H1 (cell line): ENCODE data around the gene HTR3A. TPM values are rescaled to one million over a fixed set of nuclear protein-coding genes. Genes with fewer than 3 reads are reported as not detected.

Source experiments
- CTCF ChIA-PET: fragments of 300-600 bp; sonication (Branson Sonifier 250); formaldehyde crosslinking; loops from one replicate; lab custom pipeline; 2021; ENCODE audit not compliant: partially characterized antibody; lab: Charles Lee
- POLR2A ChIA-PET: fragments of 300-600 bp; sonication (Branson Sonifier 250); formaldehyde crosslinking; loops from one replicate; lab custom pipeline; 2021; ENCODE audit warnings: inconsistent platforms; ENCODE audit not compliant: partially characterized antibody; lab: Charles Lee
- DNase-seq, 2 experiments: peaks; one replicate each; pipeline versions ENCODE4 v3.0.0 to v3.0.0-alpha.2; 2010 to 2022; ENCODE audit warnings: low spot score in 2 of 2, low read depth in 1 of 2, mixed read lengths in 1 of 2
- FAIRE-seq: peaks from 2 replicates; lab custom pipeline; 2011; peaks lifted over from hg19 to GRCh38; lab: Jason Lieb, UNC
- H2AFZ ChIP-seq: 2 replicates; pipeline ENCODE4 v1.8.1; 2012; ENCODE audit warnings: low read length, inconsistent platforms
- H2AK5ac ChIP-seq: 2 replicates; pipeline ENCODE4 v1.6.1; 2013; ENCODE audit warnings: low read depth, low read length
- H2BK120ac ChIP-seq: replicated peaks from 2 replicates; pipeline ENCODE3; 2013; ENCODE audit warnings: low read depth, low read length, inconsistent platforms
- H2BK12ac ChIP-seq: 2 replicates; pipeline ENCODE4 v1.6.1; 2013; ENCODE audit warnings: low read depth, low read length
- H2BK15ac ChIP-seq: 2 replicates; pipeline ENCODE4 v1.6.1; 2013; ENCODE audit warnings: low read length
- H2BK20ac ChIP-seq: 2 replicates; pipeline ENCODE4 v1.6.1; 2013; ENCODE audit warnings: low read length
- H2BK5ac ChIP-seq: 2 replicates; pipeline ENCODE4 v1.6.1; 2013; ENCODE audit warnings: low read depth, low read length
- H3K14ac ChIP-seq: 2 replicates; pipeline ENCODE4 v1.6.1; 2013; ENCODE audit warnings: inconsistent platforms; ENCODE audit not compliant: insufficient read length
- H3K18ac ChIP-seq: 2 replicates; pipeline ENCODE4 v1.6.1; 2013; ENCODE audit warnings: low read length; ENCODE audit errors: extremely low read depth
- H3K23ac ChIP-seq: 2 replicates; pipeline ENCODE4 v1.6.1; 2013; ENCODE audit warnings: inconsistent platforms; ENCODE audit not compliant: insufficient read length
- H3K23me2 ChIP-seq: 2 replicates; pipeline ENCODE4 v1.6.1; 2013; ENCODE audit warnings: low read depth, low read length
- H3K27ac ChIP-seq: 2 replicates; pipeline ENCODE4 v1.6.1; 2011; ENCODE audit warnings: low read depth, low read length, inconsistent platforms
- H3K27me3 ChIP-seq, 4 experiments: replicated peaks in 1 of 4; 1 replicate in 1 of 4; 2 replicates in 3 of 4; pipeline versions ENCODE4 v1.6.1 to v1.8.1; 2011 to 2013; ENCODE audit warnings: low read length in 3 of 4, mild to moderate bottlenecking in 3 of 4, inconsistent platforms in 2 of 4, mixed read lengths in 2 of 4, moderate library complexity in 1 of 4; ENCODE audit not compliant: control insufficient read depth in 3 of 4, insufficient read depth in 3 of 4; ENCODE audit errors: extremely low read depth in 1 of 4
- H3K36me3 ChIP-seq, 4 experiments: 2 replicates each; pipeline versions ENCODE4 v1.6.1 to v1.8.1; 2011 to 2013; ENCODE audit warnings: mild to moderate bottlenecking in 4 of 4, low read length in 3 of 4, moderate library complexity in 2 of 4, control low read depth in 1 of 4, inconsistent platforms in 1 of 4; ENCODE audit not compliant: insufficient read depth in 4 of 4, control insufficient read depth in 2 of 4
- H3K4ac ChIP-seq: replicated peaks from 2 replicates; pipeline ENCODE3; 2013; ENCODE audit warnings: low read length, low read depth, mixed read lengths, inconsistent platforms; ENCODE audit not compliant: insufficient read length
- H3K4me1 ChIP-seq, 4 experiments: replicated peaks in 1 of 4; 1 replicate in 1 of 4; 2 replicates in 3 of 4; pipeline versions ENCODE4 v1.6.1 to v1.8.1; 2011 to 2013; ENCODE audit warnings: low read length in 3 of 4, inconsistent platforms in 2 of 4, mixed read lengths in 1 of 4; ENCODE audit not compliant: insufficient read depth in 4 of 4, control insufficient read depth in 3 of 4
- H3K4me2 ChIP-seq, 2 experiments: 2 replicates each; pipeline versions ENCODE4 v1.6.1 to v1.8.1; 2011 to 2013; ENCODE audit warnings: low read depth in 2 of 2, low read length in 2 of 2, control low read depth in 1 of 2, inconsistent platforms in 1 of 2, mild to moderate bottlenecking in 1 of 2; ENCODE audit not compliant: insufficient read depth in 1 of 2
- H3K4me3 ChIP-seq, 4 experiments: fragments of 200-600, 300-600 bp in 1 of 4; sonication (generic), shearing (Covaris generic), sonication (Bioruptor Twin) in 1 of 4; 2 replicates each; pipeline versions ENCODE4 v1.5.1 to v1.8.1; 2011 to 2016; ENCODE audit warnings: low read length in 4 of 4, low read depth in 3 of 4, control low read depth in 2 of 4, inconsistent platforms in 2 of 4, mild to moderate bottlenecking in 2 of 4, mixed read lengths in 1 of 4, moderate library complexity in 1 of 4; ENCODE audit not compliant: insufficient read depth in 2 of 4; ENCODE audit errors: extremely low read depth in 1 of 4
- H3K56ac ChIP-seq: replicated peaks from 2 replicates; pipeline ENCODE3; 2013; ENCODE audit warnings: low read depth, mild to moderate bottlenecking, mixed read lengths, low read length, inconsistent platforms; ENCODE audit not compliant: insufficient read length
- H3K79me1 ChIP-seq: 2 replicates; pipeline ENCODE4 v1.6.1; 2013; ENCODE audit warnings: low read depth, low read length, control low read depth
- H3K79me2 ChIP-seq, 2 experiments: 2 replicates each; pipeline versions ENCODE4 v1.6.1 to v1.8.1; 2012 to 2013; ENCODE audit warnings: low read length in 2 of 2, mild to moderate bottlenecking in 2 of 2, inconsistent platforms in 1 of 2; ENCODE audit not compliant: insufficient read depth in 2 of 2, control insufficient read depth in 1 of 2
- H3K9ac ChIP-seq, 4 experiments: replicated peaks in 1 of 4; 1 replicate in 1 of 4; 2 replicates in 3 of 4; pipeline versions ENCODE4 v1.6.1 to v1.8.1; 2011 to 2013; ENCODE audit warnings: low read depth in 3 of 4, low read length in 3 of 4, control low read depth in 2 of 4, mild to moderate bottlenecking in 2 of 4, moderate library complexity in 2 of 4, inconsistent platforms in 1 of 4; ENCODE audit errors: extremely low read depth in 1 of 4
- H3K9me3 ChIP-seq, 2 experiments: 2 replicates each; pipeline versions ENCODE4 v1.6.1 to v1.8.1; 2012 to 2013; ENCODE audit warnings: mild to moderate bottlenecking in 2 of 2, moderate library complexity in 2 of 2, control low read depth in 1 of 2, inconsistent platforms in 1 of 2, low read depth in 1 of 2, low read length in 1 of 2, mixed read lengths in 1 of 2; ENCODE audit not compliant: insufficient read depth in 2 of 2
- H4K20me1 ChIP-seq, 2 experiments: replicated peaks in 1 of 2; 2 replicates each; pipeline versions ENCODE3 to v1.8.1; 2011 to 2013; ENCODE audit warnings: inconsistent platforms in 2 of 2, low read length in 2 of 2, mild to moderate bottlenecking in 1 of 2; ENCODE audit not compliant: insufficient read depth in 2 of 2, control insufficient read depth in 1 of 2
- H4K5ac ChIP-seq: 2 replicates; pipeline ENCODE4 v1.6.1; 2013; ENCODE audit warnings: low read length, low read depth, mixed read lengths, inconsistent platforms; ENCODE audit not compliant: insufficient read length
- H4K8ac ChIP-seq: 2 replicates; pipeline ENCODE4 v1.8.0; 2013; ENCODE audit warnings: mild to moderate bottlenecking, moderate library complexity, low read length, inconsistent platforms; ENCODE audit not compliant: insufficient read depth; ENCODE audit errors: extremely low read depth
- H4K91ac ChIP-seq: replicated peaks from 2 replicates; pipeline ENCODE3; 2013; ENCODE audit warnings: low read length, mixed read lengths, inconsistent platforms; ENCODE audit not compliant: insufficient read length
- SP2 ChIP-seq: IDR thresholded peaks from 2 replicates; pipeline ENCODE4 v1.6.1; 2012; ENCODE audit warnings: mild to moderate bottlenecking, low read length, inconsistent platforms
- YY1 ChIP-seq: IDR thresholded peaks from 2 replicates; pipeline ENCODE4 v1.6.1; 2011; ENCODE audit warnings: low read depth, mild to moderate bottlenecking, low read length
- WGBS, 2 experiments: shearing (Covaris generic) in 1 of 2; methylation state at CpG; one replicate each; pipeline versions ENCODE4 v1.1.6 to v1.1.7; 2013 to 2015; ENCODE audit warnings: low lambda C conversion rate in 2 of 2, mixed read lengths in 2 of 2, inconsistent platforms in 1 of 2, low coverage in 1 of 2, missing lambda C conversion rate in 1 of 2; ENCODE audit not compliant: insufficient replicate concordance in 2 of 2, insufficient coverage in 1 of 2, insufficient read length in 1 of 2; ENCODE audit errors: extremely low coverage in 1 of 2, missing lambda C conversion rate in 1 of 2; 5-methylcytosine and 5-hydroxymethylcytosine counted together
- polyA plus RNA-seq, 7 experiments: library from polyadenylated mRNA; depleted of rRNA in 3 of 7; stranded (reverse) in 5 of 7; unstranded in 2 of 7; fragments of >200 nt in 5 of 7; fragments of 200-250 nt in 2 of 7; gene quantifications; 1 replicate in 5 of 7; 2 replicates in 1 of 7; 4 replicates in 1 of 7; pipeline versions ENCODE4 v1.2.1 to v1.2.3, GENCODE V29; 2011 to 2013; ENCODE audit warnings: missing spikeins in 2 of 7, mixed read lengths in 2 of 7
- total RNA-seq: library from RNA; stranded (reverse); fragmentation: NEBNext Ultra II Directional; extraction: Animal tissue kit (Norgen Biotek cat#: 25700); gene quantifications from 2 replicates; pipeline ENCODE4 v1.2.1, GENCODE V29; 2021

HTR3A gene
- total and polyA plus RNA-seq, 2 of the 8 experiments (the other 6 are each of a cell fraction or from before 2014, with no cell fraction given): 7.5 to 8.9 TPM

GRCh38 chr11:114017723-114018122 is 42.8 kb downstream of the HTR3A start:
- no peak overlapping the region for H3K18ac ChIP-seq
- H2BK12ac ChIP-seq: no peak overlapping the region
- POLR2A ChIA-PET: no interaction called here
- no peak overlapping the region for H3K4me3 ChIP-seq
- FAIRE-seq: no peak
- 0 out of 2 replicates have a peak, but pooled peaks cover 1% of the 10 kb centered on the region for H3K23me2 ChIP-seq
- no peaks in the 10 kb centered on the region for H3K27me3 ChIP-seq
- no peak overlapping the region for H2BK15ac ChIP-seq
- no peaks in the 10 kb centered on the region for H3K4me1 ChIP-seq
- H3K14ac ChIP-seq: no peak overlapping the region
- no peak overlapping the region for H4K91ac ChIP-seq
- no peak overlapping the region for H3K56ac ChIP-seq
- no peaks in the 10 kb centered on the region for H3K79me2 ChIP-seq
- H3K36me3 ChIP-seq: no peaks in the 10 kb centered on the region
- CTCF ChIA-PET: interaction anchor here (0.9 to 4.9 kb wide), 10 partner anchors 10 to 244 kb away, joined by 3 to 38 read pairs (median 4); no protein-coding TSS in a partner anchor
- no peak overlapping the region for H2BK5ac ChIP-seq
- no peak overlapping the region for H4K8ac ChIP-seq
- no peak overlapping the region for H3K9ac ChIP-seq
- H3K27ac ChIP-seq: no peak overlapping the region
- H4K5ac ChIP-seq: no peak overlapping the region
- H3K9me3 ChIP-seq: no peaks in the 10 kb centered on the region
- TF ChIP-seq SP2: no peak
- no peak for TF ChIP-seq YY1
- DNase-seq: no peak
- no peak overlapping the region for H2AFZ ChIP-seq
- no peak overlapping the region for H2BK120ac ChIP-seq
- H4K20me1 ChIP-seq: no peaks in the 10 kb centered on the region
- H3K4ac ChIP-seq: no peak overlapping the region
- no peak overlapping the region for H2AK5ac ChIP-seq
- no peak overlapping the region for H3K23ac ChIP-seq
- H2BK20ac ChIP-seq: no peak overlapping the region
- 44% methylated on average over 2 of the region's 2 CpGs; no CpG with 5 or more reads in 1 of the 2 experiments for WGBS, 2 experiments
- no peaks in the 10 kb centered on the region for H3K79me1 ChIP-seq
- no peak overlapping the region for H3K4me2 ChIP-seq
